K562 (cell line): Measurements from ENCODE around the gene MARCHF3. TPM values are rescaled to one million over a fixed set of nuclear protein-coding genes. Genes with fewer than 3 reads are reported as not detected.

Experiments used
- ARID1B ChIP-seq: fragments of 450-650 bp; IDR thresholded peaks from 2 replicates; pipeline ENCODE4 v1.6.1; 2016; ENCODE audit warnings: antibody characterized with exemption, mild to moderate bottlenecking, inconsistent platforms
- CBFA2T2 ChIP-seq: fragments of 450-650 bp; conservative IDR thresholded peaks from 2 replicates; pipeline ENCODE4 v1.6.1; 2017; ENCODE audit warnings: mild to moderate bottlenecking
- DACH1 ChIP-seq: fragments of 450-650 bp; IDR thresholded peaks from 2 replicates; pipeline ENCODE4 v1.6.1; 2018; ENCODE audit not compliant: partially characterized antibody
- EP300 ChIP-seq: IDR thresholded peaks from 2 replicates; pipeline ENCODE4 v1.6.1; 2012; ENCODE audit warnings: low read length, improper control_type of control experiment
- FOXJ3 ChIP-seq: sonication (generic); formaldehyde crosslinking; IDR thresholded peaks from 2 replicates; pipeline ENCODE4 v1.4.0; 2020; ENCODE audit warnings: mild to moderate bottlenecking, missing genetic modification reagents
- GATA2 ChIP-seq: sonication (generic); formaldehyde crosslinking; IDR thresholded peaks from 2 replicates; pipeline ENCODE4 v1.4.0; 2020; ENCODE audit warnings: mild to moderate bottlenecking, missing genetic modification reagents
- KLF6 ChIP-seq: fragments of 250-450 bp; sonication (Bioruptor Pico); IDR thresholded peaks from 2 replicates; pipeline ENCODE4 v1.4.0; 2020; ENCODE audit warnings: mild to moderate bottlenecking, moderate library complexity, borderline replicate concordance
- PCBP1 ChIP-seq: fragments of 200-400 bp; formaldehyde crosslinking; IDR thresholded peaks from 2 replicates; pipeline ENCODE4 v1.6.1; 2018; ENCODE audit warnings: mild to moderate bottlenecking, low read depth, low read length; ENCODE audit not compliant: poor library complexity, severe bottlenecking
- RNF2 ChIP-seq: sonication (generic); IDR thresholded peaks from 2 replicates; pipeline ENCODE4 v1.6.1; 2016
- STAT5A ChIP-seq: IDR thresholded peaks from 2 replicates; pipeline ENCODE4 v1.6.1; 2012; ENCODE audit warnings: low read length, inconsistent platforms, borderline replicate concordance
- TAL1 ChIP-seq: fragments of 450-650 bp; IDR thresholded peaks from 2 replicates; pipeline ENCODE4 v1.6.1; 2016; ENCODE audit warnings: mild to moderate bottlenecking
- TCF3 ChIP-seq: sonication (generic); formaldehyde crosslinking; IDR thresholded peaks from 2 replicates; pipeline ENCODE4 v1.4.0; 2020; ENCODE audit warnings: mild to moderate bottlenecking, missing genetic modification reagents
- ZKSCAN1 ChIP-seq: fragments of 150-350 bp; IDR thresholded peaks from 2 replicates; pipeline ENCODE4 v1.6.1; 2016; ENCODE audit warnings: low read depth, low read length
- ZKSCAN8 ChIP-seq: fragments of 200-800 bp; sonication (Bioruptor generic); IDR thresholded peaks from 2 replicates; pipeline ENCODE4 v1.6.1; 2016; ENCODE audit warnings: missing genetic modification characterization, missing compliant biosample characterization
- ZNF431 ChIP-seq: sonication (generic); formaldehyde crosslinking; IDR thresholded peaks from 2 replicates; pipeline ENCODE4 v1.8.0; 2022; ENCODE audit warnings: mild to moderate bottlenecking, missing genetic modification reagents
- polyA plus RNA-seq, 8 experiments: library from polyadenylated mRNA; depleted of rRNA in 4 of 8; stranded (reverse) in 5 of 8; unstranded in 3 of 8; fragments of >200 nt; fragmentation: Nextera tagmentation in 2 of 8; fragmentation: Illumina TruSeq in 1 of 8; extraction: Ambion mirVana in 2 of 8; extraction: Trizol in 1 of 8; gene quantifications; 2 replicates each; pipeline versions ENCODE4 v1.2.1 to v1.2.3, GENCODE V29; 2011 to 2014; ENCODE audit warnings: inconsistent platforms in 1 of 8, missing spikeins in 1 of 8
- total RNA-seq, 7 experiments: library from RNA; depleted of rRNA in 6 of 7; stranded (reverse); fragments of >200 nt in 6 of 7; fragmentation: Illumina TruSeq in 2 of 7; extraction: Trizol in 2 of 7; gene quantifications; 2 replicates each; pipeline versions ENCODE4 v1.2.1 to v1.2.3, GENCODE V29; 2011 to 2021; ENCODE audit warnings: low replicate concordance in 1 of 7
- TF ChIP-seq, protein P1 (sequence below): fragments of 450-650 bp; formaldehyde crosslinking; IDR thresholded peaks from 2 replicates; pipeline ENCODE4 v1.4.0; 2020; ENCODE audit warnings: mild to moderate bottlenecking
- TF ChIP-seq, protein P2 (sequence below), 3 experiments: fragments of 200-800 bp in 1 of 3; fragments of 250-450 bp in 1 of 3; fragments of 450-650 bp in 1 of 3; sonication (Bioruptor Pico) in 1 of 3; sonication (Bioruptor generic) in 1 of 3; formaldehyde crosslinking in 1 of 3; IDR thresholded peaks; 2 replicates each; pipeline versions ENCODE4 v1.6.1 to v1.8.0; 2016 to 2022; ENCODE audit warnings: mild to moderate bottlenecking in 2 of 3, missing genetic modification characterization in 2 of 3, missing compliant biosample characterization in 1 of 3, moderate library complexity in 1 of 3
- TF ChIP-seq, protein P3 (sequence below): sonication (generic); formaldehyde crosslinking; IDR thresholded peaks from 2 replicates; pipeline ENCODE4 v1.8.0; 2022; ENCODE audit warnings: missing genetic modification reagents, mild to moderate bottlenecking, moderate library complexity, borderline replicate concordance
- TF ChIP-seq, protein P4 (sequence below): fragments of 250-450 bp; sonication (Bioruptor Pico); IDR thresholded peaks from 2 replicates; pipeline ENCODE4 v1.9.0; 2021; ENCODE audit warnings: mild to moderate bottlenecking, inconsistent platforms
- TF ChIP-seq, protein P5 (sequence below): sonication (generic); formaldehyde crosslinking; IDR thresholded peaks from 2 replicates; pipeline ENCODE4 v1.4.0; 2020; ENCODE audit warnings: mild to moderate bottlenecking, missing genetic modification reagents

MARCHF3 gene
- total and polyA plus RNA-seq, 9 of the 15 experiments (the other 6 are each of a cell fraction or from before 2014, with no cell fraction given) = 5.6 to 37.4 (median 16.5) TPM

DNA sequence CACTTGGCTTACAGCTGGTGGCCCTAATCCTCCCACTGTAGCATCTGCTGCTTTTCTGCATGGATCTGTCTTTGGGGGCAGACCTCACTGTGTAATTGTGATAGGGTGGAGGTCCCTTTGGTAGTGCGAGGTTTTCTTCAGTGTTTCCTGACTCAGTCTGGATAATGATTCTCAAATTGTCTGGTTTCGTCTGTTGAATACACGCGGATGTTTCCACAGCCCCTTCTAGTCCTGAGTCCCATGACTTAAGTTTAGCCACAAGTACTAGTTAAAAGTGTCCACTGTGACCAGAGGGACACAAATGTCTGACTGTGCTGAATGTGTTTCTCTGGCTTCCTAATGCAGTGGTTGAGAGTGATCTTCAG, 182.9 kb downstream of the MARCHF3 start (continued):
- peak; percentile 85 for TF ChIP-seq TAL1
- TF ChIP-seq, protein P1, sequence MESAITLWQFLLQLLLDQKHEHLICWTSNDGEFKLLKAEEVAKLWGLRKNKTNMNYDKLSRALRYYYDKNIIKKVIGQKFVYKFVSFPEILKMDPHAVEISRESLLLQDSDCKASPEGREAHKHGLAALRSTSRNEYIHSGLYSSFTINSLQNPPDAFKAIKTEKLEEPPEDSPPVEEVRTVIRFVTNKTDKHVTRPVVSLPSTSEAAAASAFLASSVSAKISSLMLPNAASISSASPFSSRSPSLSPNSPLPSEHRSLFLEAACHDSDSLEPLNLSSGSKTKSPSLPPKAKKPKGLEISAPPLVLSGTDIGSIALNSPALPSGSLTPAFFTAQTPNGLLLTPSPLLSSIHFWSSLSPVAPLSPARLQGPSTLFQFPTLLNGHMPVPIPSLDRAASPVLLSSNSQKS (CRISPR knock-in tag) = no peak
- peak; percentile 91 for TF ChIP-seq TCF3
- peak; percentile 20; the same call in 1 of the 2 replicates for TF ChIP-seq EP300
- peak; percentile 89 for TF ChIP-seq GATA2 (CRISPR knock-in tag)
- no peak for TF ChIP-seq FOXJ3 (CRISPR knock-in tag)
- 0 out of 2 replicates have a peak, but pooled peaks have one; percentile 43 for TF ChIP-seq ZKSCAN8 (CRISPR knock-in tag)
- peak; percentile 75 for TF ChIP-seq DACH1
- no peak for TF ChIP-seq KLF6
- TF ChIP-seq ZKSCAN1 = 0 out of 2 replicates have a peak, but pooled peaks have one; percentile 21
- peak; percentile 79 for TF ChIP-seq ARID1B
- TF ChIP-seq, protein P2, sequence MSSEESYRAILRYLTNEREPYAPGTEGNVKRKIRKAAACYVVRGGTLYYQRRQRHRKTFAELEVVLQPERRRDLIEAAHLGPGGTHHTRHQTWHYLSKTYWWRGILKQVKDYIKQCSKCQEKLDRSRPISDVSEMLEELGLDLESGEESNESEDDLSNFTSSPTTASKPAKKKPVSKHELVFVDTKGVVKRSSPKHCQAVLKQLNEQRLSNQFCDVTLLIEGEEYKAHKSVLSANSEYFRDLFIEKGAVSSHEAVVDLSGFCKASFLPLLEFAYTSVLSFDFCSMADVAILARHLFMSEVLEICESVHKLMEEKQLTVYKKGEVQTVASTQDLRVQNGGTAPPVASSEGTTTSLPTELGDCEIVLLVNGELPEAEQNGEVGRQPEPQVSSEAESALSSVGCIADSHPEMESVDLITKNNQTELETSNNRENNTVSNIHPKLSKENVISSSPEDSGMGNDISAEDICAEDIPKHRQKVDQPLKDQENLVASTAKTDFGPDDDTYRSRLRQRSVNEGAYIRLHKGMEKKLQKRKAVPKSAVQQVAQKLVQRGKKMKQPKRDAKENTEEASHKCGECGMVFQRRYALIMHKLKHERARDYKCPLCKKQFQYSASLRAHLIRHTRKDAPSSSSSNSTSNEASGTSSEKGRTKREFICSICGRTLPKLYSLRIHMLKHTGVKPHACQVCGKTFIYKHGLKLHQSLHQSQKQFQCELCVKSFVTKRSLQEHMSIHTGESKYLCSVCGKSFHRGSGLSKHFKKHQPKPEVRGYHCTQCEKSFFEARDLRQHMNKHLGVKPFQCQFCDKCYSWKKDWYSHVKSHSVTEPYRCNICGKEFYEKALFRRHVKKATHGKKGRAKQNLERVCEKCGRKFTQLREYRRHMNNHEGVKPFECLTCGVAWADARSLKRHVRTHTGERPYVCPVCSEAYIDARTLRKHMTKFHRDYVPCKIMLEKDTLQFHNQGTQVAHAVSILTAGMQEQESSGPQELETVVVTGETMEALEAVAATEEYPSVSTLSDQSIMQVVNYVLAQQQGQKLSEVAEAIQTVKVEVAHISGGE (CRISPR knock-in tag; IDR thresholded peaks at IDR 0.05) = no peak
- no peak for TF ChIP-seq PCBP1
- TF ChIP-seq, protein P3, sequence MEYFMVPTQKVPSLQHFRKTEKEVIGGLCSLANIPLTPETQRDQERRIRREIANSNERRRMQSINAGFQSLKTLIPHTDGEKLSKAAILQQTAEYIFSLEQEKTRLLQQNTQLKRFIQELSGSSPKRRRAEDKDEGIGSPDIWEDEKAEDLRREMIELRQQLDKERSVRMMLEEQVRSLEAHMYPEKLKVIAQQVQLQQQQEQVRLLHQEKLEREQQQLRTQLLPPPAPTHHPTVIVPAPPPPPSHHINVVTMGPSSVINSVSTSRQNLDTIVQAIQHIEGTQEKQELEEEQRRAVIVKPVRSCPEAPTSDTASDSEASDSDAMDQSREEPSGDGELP (CRISPR knock-in tag) = peak; percentile 83
- TF ChIP-seq ZNF431 (CRISPR knock-in tag) = no peak
- peak; percentile 91 for TF ChIP-seq CBFA2T2
- peak; percentile 37; the same call in 1 of the 2 replicates for TF ChIP-seq RNF2
- TF ChIP-seq, protein P4, sequence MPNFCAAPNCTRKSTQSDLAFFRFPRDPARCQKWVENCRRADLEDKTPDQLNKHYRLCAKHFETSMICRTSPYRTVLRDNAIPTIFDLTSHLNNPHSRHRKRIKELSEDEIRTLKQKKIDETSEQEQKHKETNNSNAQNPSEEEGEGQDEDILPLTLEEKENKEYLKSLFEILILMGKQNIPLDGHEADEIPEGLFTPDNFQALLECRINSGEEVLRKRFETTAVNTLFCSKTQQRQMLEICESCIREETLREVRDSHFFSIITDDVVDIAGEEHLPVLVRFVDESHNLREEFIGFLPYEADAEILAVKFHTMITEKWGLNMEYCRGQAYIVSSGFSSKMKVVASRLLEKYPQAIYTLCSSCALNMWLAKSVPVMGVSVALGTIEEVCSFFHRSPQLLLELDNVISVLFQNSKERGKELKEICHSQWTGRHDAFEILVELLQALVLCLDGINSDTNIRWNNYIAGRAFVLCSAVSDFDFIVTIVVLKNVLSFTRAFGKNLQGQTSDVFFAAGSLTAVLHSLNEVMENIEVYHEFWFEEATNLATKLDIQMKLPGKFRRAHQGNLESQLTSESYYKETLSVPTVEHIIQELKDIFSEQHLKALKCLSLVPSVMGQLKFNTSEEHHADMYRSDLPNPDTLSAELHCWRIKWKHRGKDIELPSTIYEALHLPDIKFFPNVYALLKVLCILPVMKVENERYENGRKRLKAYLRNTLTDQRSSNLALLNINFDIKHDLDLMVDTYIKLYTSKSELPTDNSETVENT (CRISPR knock-in tag) = no peak
- peak; percentile 83 for TF ChIP-seq STAT5A
- TF ChIP-seq, protein P5, sequence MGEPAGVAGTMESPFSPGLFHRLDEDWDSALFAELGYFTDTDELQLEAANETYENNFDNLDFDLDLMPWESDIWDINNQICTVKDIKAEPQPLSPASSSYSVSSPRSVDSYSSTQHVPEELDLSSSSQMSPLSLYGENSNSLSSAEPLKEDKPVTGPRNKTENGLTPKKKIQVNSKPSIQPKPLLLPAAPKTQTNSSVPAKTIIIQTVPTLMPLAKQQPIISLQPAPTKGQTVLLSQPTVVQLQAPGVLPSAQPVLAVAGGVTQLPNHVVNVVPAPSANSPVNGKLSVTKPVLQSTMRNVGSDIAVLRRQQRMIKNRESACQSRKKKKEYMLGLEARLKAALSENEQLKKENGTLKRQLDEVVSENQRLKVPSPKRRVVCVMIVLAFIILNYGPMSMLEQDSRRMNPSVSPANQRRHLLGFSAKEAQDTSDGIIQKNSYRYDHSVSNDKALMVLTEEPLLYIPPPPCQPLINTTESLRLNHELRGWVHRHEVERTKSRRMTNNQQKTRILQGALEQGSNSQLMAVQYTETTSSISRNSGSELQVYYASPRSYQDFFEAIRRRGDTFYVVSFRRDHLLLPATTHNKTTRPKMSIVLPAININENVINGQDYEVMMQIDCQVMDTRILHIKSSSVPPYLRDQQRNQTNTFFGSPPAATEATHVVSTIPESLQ (CRISPR knock-in tag) = no peak
